Testis (tissue), 3 donors: ENCODE measurements around the gene INO80B. TPM values are rescaled to one million over a fixed set of nuclear protein-coding genes. Genes with fewer than 3 reads are reported as not detected.

Experiments
- DNase-seq: peaks from one replicate; pipeline ENCODE4 v3.0.0-alpha.2; 2019
- H3K27ac ChIP-seq, 2 donors: fragments of 200-600 bp; sonication (generic); one replicate each; pipeline ENCODE4 v1.5.1; 2019
- H3K27me3 ChIP-seq: fragments of 200-600 bp; sonication (generic); one replicate; pipeline ENCODE4 v1.5.1; 2019
- H3K36me3 ChIP-seq: fragments of 200-600 bp; sonication (generic); one replicate; pipeline ENCODE4 v1.5.1; 2017; ENCODE audit warnings: low read depth; ENCODE audit errors: missing control alignments
- H3K4me1 ChIP-seq: fragments of 200-600 bp; sonication (generic); one replicate; pipeline ENCODE4 v1.5.1; 2019
- H3K4me3 ChIP-seq, 2 donors: fragments of 200-600 bp; sonication (generic); one replicate each; pipeline ENCODE4 v1.5.1; 2017 to 2019
- H3K9me3 ChIP-seq: fragments of 200-600 bp; sonication (generic); one replicate; pipeline ENCODE4 v1.5.1; 2017
- POLR2A ChIP-seq: fragments of 450-650 bp; IDR thresholded peaks from one replicate; pipeline ENCODE4 v1.6.1; 2017; ENCODE audit warnings: antibody characterized with exemption, mild to moderate bottlenecking, moderate library complexity
- WGBS, 2 donors: methylation state at CpG; one replicate each; pipeline ENCODE4 v1.1.5; 2018; 5-methylcytosine and 5-hydroxymethylcytosine counted together
- intact Hi-C: fragments of 100-400 bp; cut with DNase I; formaldehyde crosslinking; loops from one replicate; pipeline ENCODE4 v1.15.1; 2023; ENCODE audit warnings: low total_unique reads
- polyA plus RNA-seq: library from polyadenylated mRNA; stranded (reverse); fragments of 350-450 nt; fragmentation: Illumina TruSeq; extraction: RNeasy Lipid Tissue Mini Kit (QIAGEN cat#74804); gene quantifications from one replicate; pipeline ENCODE4 v1.2.3, GENCODE V29; 2014; ENCODE audit warnings: low read depth, low replicate concordance; ENCODE audit not compliant: insufficient read depth
- total RNA-seq, 2 donors: library from RNA; depleted of rRNA; stranded (reverse); fragments of >200 nt; gene quantifications; one replicate each; pipeline ENCODE4 v1.2.3, GENCODE V29; 2016
- TF ChIP-seq, protein P1 (sequence below), 3 experiments: fragments of 450-650 bp in 2 of 3; fragments of 200-600 bp in 1 of 3; sonication (generic) in 1 of 3; IDR thresholded peaks; one replicate each; pipeline ENCODE4 v1.5.1; 2016 to 2019; ENCODE audit warnings: antibody characterized with exemption in 3 of 3, mild to moderate bottlenecking in 2 of 3, moderate library complexity in 1 of 3

Gene INO80B
- total and polyA plus RNA-seq, 3 donors from 2014 or later: 23.1 to 59.3 (median 27.9) TPM

DNA sequence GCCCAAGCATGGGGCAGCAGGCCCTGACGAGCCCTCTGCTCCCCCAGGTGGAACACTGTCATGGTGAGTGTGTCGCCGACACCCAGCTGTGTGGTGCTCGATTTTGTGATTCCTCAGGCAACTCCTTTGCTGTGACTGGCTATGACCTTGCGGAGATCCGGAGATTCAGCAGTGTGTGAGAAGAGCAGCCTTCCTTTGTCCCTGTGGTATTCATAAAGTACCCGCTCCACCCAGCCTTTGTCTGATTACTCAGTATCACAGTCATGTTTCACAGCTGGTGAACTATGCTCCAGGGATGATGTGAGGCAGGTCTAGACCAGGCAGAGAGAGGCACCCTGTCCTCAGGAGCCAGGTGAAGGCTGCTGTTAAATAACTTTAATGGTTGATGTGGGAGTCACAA lies 29.4 kb upstream of the INO80B start:
- H3K36me3 ChIP-seq: no peaks in the 10 kb centered on the region
- intact Hi-C loops: no loop called here
- DNase-seq: no peak
- no peak for TF ChIP-seq POLR2A
- TF ChIP-seq, protein P1, sequence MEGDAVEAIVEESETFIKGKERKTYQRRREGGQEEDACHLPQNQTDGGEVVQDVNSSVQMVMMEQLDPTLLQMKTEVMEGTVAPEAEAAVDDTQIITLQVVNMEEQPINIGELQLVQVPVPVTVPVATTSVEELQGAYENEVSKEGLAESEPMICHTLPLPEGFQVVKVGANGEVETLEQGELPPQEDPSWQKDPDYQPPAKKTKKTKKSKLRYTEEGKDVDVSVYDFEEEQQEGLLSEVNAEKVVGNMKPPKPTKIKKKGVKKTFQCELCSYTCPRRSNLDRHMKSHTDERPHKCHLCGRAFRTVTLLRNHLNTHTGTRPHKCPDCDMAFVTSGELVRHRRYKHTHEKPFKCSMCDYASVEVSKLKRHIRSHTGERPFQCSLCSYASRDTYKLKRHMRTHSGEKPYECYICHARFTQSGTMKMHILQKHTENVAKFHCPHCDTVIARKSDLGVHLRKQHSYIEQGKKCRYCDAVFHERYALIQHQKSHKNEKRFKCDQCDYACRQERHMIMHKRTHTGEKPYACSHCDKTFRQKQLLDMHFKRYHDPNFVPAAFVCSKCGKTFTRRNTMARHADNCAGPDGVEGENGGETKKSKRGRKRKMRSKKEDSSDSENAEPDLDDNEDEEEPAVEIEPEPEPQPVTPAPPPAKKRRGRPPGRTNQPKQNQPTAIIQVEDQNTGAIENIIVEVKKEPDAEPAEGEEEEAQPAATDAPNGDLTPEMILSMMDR (IDR thresholded peaks at IDR 0.05): no peak
- H3K27ac ChIP-seq: no peak overlapping the region
- WGBS, 2 donors: 49 to 77% methylated on average over 3 to 7 of the region's 7 CpGs
- no peaks in the 10 kb centered on the region for H3K27me3 ChIP-seq
- H3K4me3 ChIP-seq: no peak overlapping the region
- H3K9me3 ChIP-seq: no peaks in the 10 kb centered on the region
- no peaks in the 10 kb centered on the region for H3K4me1 ChIP-seq

DNA sequence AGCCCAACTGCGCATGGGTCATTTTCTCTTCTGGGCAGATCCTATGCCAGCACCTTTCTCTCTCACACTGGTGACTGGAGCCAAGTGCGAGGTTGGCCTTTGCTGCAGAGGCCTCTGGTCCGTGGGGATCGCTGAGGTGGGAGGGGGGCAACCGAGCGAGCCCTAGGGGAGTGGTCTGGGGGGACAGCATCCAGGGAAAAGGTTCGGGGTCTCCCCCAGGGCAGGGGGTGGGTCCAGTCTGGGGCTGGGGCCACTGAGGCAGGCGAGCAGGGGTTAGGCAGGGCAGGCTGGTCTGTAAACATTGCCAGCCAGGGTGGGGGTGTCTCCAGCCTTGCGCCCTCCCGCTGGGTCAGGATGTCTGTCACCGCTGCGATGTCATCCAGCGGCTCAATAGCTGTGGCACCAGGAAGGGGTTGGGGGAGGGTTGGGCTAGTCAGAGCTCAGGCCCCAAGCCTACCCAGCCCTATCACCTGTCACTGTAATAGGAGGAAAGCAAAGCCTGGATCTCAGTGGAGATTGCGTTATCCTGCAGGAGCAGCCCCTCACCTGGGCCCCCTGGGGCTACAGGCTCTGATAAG lies 28.6 kb upstream of the INO80B start:
- Histone ChIP-seq H3K4me3 (no peak overlapping the region), H3K27ac (no peak overlapping the region), H3K27me3 (no peaks in the 10 kb centered on the region), H3K4me1 (no peaks in the 10 kb centered on the region), H3K9me3 (no peaks in the 10 kb centered on the region), H3K36me3 (no peaks in the 10 kb centered on the region)
- no peak for DNase-seq
- TF ChIP-seq POLR2A: no peak
- TF ChIP-seq, protein P1 (IDR thresholded peaks at IDR 0.05): no peak
- intact Hi-C loops: no loop called here
- 87 to 92% methylated on average over 12 to 14 of the region's 14 CpGs for WGBS, 2 donors

DNA sequence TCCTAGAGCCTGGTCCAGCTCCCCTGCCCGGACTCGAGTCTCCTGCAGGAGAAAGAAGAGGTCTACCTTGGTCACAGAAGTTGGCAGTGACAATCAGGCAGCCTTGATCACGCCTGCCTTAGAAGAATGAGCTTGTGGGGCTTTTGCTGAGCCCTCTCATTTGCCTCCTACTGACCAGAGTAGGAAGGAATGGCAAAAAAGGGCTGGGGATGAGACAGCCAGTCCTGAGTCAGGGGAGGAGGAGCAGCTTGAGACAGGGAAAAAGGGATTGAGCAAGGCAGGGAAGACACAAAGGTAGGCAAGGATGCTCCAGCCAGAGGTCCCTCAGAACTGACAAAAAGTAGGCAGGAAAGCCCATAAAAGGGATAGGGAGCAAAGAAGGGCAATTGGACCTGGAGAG lies 27.3 kb upstream of the INO80B start:
- no peak for DNase-seq
- 82 to 90% methylated on average over 3 of the region's 3 CpGs for WGBS, 2 donors
- H3K4me1 ChIP-seq: no peaks in the 10 kb centered on the region
- TF ChIP-seq, protein P1 (IDR thresholded peaks at IDR 0.05): no peak
- TF ChIP-seq POLR2A: no peak
- H3K27me3 ChIP-seq: no peaks in the 10 kb centered on the region
- no peaks in the 10 kb centered on the region for H3K9me3 ChIP-seq
- no peaks in the 10 kb centered on the region for H3K36me3 ChIP-seq
- H3K4me3 ChIP-seq: no peak overlapping the region
- H3K27ac ChIP-seq: no peak overlapping the region
- intact Hi-C loops: no loop called here

DNA sequence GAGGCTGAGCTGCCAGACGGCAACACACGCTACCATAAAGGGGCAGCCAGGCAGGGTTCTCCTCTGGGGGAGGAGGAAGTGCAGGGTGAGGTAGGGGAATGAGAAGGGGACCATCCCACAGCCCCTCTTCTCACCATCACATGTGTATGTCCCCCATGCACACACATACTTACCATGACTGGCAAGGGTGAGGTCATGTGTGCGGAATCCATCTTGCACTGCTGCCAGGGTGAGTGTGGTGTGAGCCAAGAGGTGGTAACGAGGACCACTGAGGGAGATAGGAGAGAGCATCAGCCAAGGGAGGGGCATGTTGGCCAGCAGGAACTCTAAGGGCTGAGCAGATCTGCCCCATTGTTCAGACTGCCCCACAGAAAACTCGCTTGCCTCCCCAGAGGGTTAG lies 26.2 kb upstream of the INO80B start:
- H3K4me3 ChIP-seq: no peak overlapping the region

More for the DNA sequence above, 26.2 kb upstream of the INO80B start:
- Histone ChIP-seq H3K27me3 (no peaks in the 10 kb centered on the region), H3K27ac (no peak overlapping the region), H3K4me1 (no peaks in the 10 kb centered on the region), H3K36me3 (no peaks in the 10 kb centered on the region), H3K9me3 (no peaks in the 10 kb centered on the region)
- no peak for DNase-seq
- 89 to 94% methylated on average over 4 to 5 of the region's 5 CpGs for WGBS, 2 donors
- intact Hi-C loops: no loop called here
- TF ChIP-seq, protein P1 (IDR thresholded peaks at IDR 0.05): no peak
- TF ChIP-seq POLR2A: no peak
